SK-N-SH treated with all-trans-retinoic acid at 6 μM for 48 hours (cell line): Measurements from ENCODE around the gene RSAD2.

Source experiments
- ATAC-seq: fragments of 200-7000 bp; cut with Tn5 transposase; 3 replicates; pipeline ENCODE4 v1.9.1; 2020; ENCODE audit warnings: mild to moderate bottlenecking, moderate library complexity
- ARNTL ChIP-seq: fragments of 450-650 bp; formaldehyde crosslinking; IDR thresholded peaks from 2 replicates; pipeline ENCODE4 v1.5.0; 2020; ENCODE audit warnings: low read depth, mild to moderate bottlenecking, moderate library complexity, borderline replicate concordance
- CSDC2 ChIP-seq: fragments of 250-450 bp; sonication (Bioruptor Pico); IDR thresholded peaks from 2 replicates; pipeline ENCODE4 v1.5.0; 2020; ENCODE audit warnings: mild to moderate bottlenecking, moderate library complexity
- ESRRG ChIP-seq: fragments of 250-450 bp; sonication (Bioruptor Pico); IDR thresholded peaks from 2 replicates; pipeline ENCODE4 v1.6.1; 2021; ENCODE audit warnings: mild to moderate bottlenecking
- GLIS3 ChIP-seq: fragments of 250-450 bp; sonication (Bioruptor Pico); IDR thresholded peaks from 2 replicates; pipeline ENCODE4 v1.5.0; 2020; ENCODE audit warnings: mild to moderate bottlenecking, moderate library complexity
- ISL1 ChIP-seq: fragments of 250-450 bp; sonication (Bioruptor Pico); IDR thresholded peaks from 2 replicates; pipeline ENCODE4 v2.1.2; 2022; ENCODE audit warnings: mild to moderate bottlenecking, moderate library complexity
- OSR1 ChIP-seq: fragments of 250-450 bp; sonication (Bioruptor Pico); IDR thresholded peaks from 2 replicates; pipeline ENCODE4 v1.8.0; 2022; ENCODE audit warnings: moderate library complexity, mild to moderate bottlenecking, inconsistent platforms
- SNAI2 ChIP-seq: fragments of 250-450 bp; sonication (Bioruptor Pico); IDR thresholded peaks from 2 replicates; pipeline ENCODE4 v1.5.0; 2020; ENCODE audit warnings: mild to moderate bottlenecking, moderate library complexity
- TCF4 ChIP-seq: fragments of 250-450 bp; sonication (Bioruptor Pico); IDR thresholded peaks from 2 replicates; pipeline ENCODE4 v1.8.0; 2021; ENCODE audit warnings: mild to moderate bottlenecking, moderate library complexity, borderline replicate concordance
- TOX ChIP-seq: fragments of 250-450 bp; sonication (Bioruptor Pico); IDR thresholded peaks from 2 replicates; pipeline ENCODE4 v1.8.0; 2021; ENCODE audit warnings: mild to moderate bottlenecking, moderate library complexity, borderline replicate concordance
- ZC3H10 ChIP-seq: fragments of 250-450 bp; sonication (Bioruptor Pico); IDR thresholded peaks from 2 replicates; pipeline ENCODE4 v1.5.1; 2021; ENCODE audit warnings: mild to moderate bottlenecking, moderate library complexity
- ZFP3 ChIP-seq: fragments of 250-450 bp; sonication (Bioruptor Pico); IDR thresholded peaks from 2 replicates; pipeline ENCODE4 v1.5.0; 2020; ENCODE audit warnings: mild to moderate bottlenecking, moderate library complexity
- ZFP30 ChIP-seq: fragments of 450-650 bp; formaldehyde crosslinking; IDR thresholded peaks from 2 replicates; pipeline ENCODE4 v1.5.0; 2022; ENCODE audit warnings: mild to moderate bottlenecking, moderate library complexity
- ZNF565 ChIP-seq: fragments of 450-650 bp; formaldehyde crosslinking; conservative IDR thresholded peaks from 2 replicates; pipeline ENCODE4 v1.5.0; 2020; ENCODE audit warnings: low read depth, mild to moderate bottlenecking, moderate library complexity
- ZNF70 ChIP-seq: fragments of 450-650 bp; formaldehyde crosslinking; IDR thresholded peaks from 2 replicates; pipeline ENCODE4 v1.5.0; 2020; ENCODE audit warnings: mild to moderate bottlenecking, moderate library complexity
- ZNF8 ChIP-seq: fragments of 450-650 bp; formaldehyde crosslinking; IDR thresholded peaks from 2 replicates; pipeline ENCODE4 v1.5.0; 2020; ENCODE audit warnings: mild to moderate bottlenecking, moderate library complexity
- TF ChIP-seq, protein P1 (sequence below): fragments of 250-450 bp; sonication (Bioruptor Pico); IDR thresholded peaks from 2 replicates; pipeline ENCODE4 v1.5.1; 2020; ENCODE audit warnings: low read depth, mild to moderate bottlenecking, moderate library complexity
- TF ChIP-seq, protein P2 (sequence below): fragments of 250-450 bp; sonication (Bioruptor Pico); IDR thresholded peaks from 2 replicates; pipeline ENCODE4 v1.5.0; 2020; ENCODE audit warnings: mild to moderate bottlenecking, moderate library complexity
- TF ChIP-seq, protein P3 (sequence below): fragments of 250-450 bp; sonication (Bioruptor Pico); IDR thresholded peaks from 2 replicates; pipeline ENCODE4 v1.8.0; 2021; ENCODE audit warnings: low read depth, mild to moderate bottlenecking, moderate library complexity, borderline replicate concordance
- TF ChIP-seq, protein P4 (sequence below): fragments of 250-450 bp; sonication (Bioruptor Pico); IDR thresholded peaks from 2 replicates; pipeline ENCODE4 v1.5.1; 2021; ENCODE audit warnings: mild to moderate bottlenecking, moderate library complexity
- TF ChIP-seq, protein P5 (sequence below): fragments of 250-450 bp; sonication (Bioruptor Pico); IDR thresholded peaks from 2 replicates; pipeline ENCODE4 v1.8.0; 2020; ENCODE audit warnings: mild to moderate bottlenecking, moderate library complexity, borderline replicate concordance

Gene RSAD2

DNA sequence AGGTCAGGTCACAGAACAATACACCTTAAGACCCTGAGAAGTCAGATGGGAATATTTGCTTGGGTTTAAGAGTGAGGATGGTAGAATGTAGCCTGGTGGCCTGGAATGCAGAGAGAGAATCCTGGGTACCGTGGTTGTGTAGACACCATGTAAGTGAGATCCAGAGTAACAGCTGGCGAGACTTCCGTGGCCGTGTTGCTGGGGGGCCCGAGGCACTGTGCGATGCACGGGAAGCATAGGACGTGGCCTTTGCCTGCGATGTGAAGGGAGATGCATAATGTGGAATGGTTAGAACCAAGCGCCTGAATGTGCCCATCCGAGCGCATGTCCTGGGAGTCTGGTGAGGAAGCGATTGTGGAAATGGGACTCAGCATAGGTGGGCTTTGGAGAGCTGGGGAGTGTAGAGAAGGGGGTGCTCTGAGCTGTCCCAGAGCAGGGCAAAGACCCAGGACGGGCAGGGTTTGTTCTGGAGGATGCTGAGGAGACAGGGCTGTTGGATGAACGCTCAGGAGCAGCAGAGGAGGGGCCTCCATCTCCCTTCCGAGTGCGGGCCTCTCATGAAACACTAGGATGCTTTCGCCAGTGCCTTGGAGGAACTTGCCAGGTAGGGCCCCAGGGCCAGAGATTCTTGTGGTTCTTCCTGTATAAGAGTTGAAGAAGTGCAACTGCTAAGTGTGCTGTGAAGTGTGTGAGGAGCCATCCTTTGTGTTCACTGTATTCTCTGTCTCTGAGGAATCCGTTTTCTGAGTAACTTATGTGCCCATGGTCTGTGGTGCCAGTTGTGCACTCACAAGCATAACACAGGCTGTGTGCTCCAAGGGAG, 46.7 kb downstream of the RSAD2 start:
- ATAC-seq: no peak
- TF ChIP-seq ZC3H10 (CRISPR knock-in tag): no peak
- TF ChIP-seq GLIS3: no peak
- TF ChIP-seq CSDC2: no peak
- TF ChIP-seq, protein P1, sequence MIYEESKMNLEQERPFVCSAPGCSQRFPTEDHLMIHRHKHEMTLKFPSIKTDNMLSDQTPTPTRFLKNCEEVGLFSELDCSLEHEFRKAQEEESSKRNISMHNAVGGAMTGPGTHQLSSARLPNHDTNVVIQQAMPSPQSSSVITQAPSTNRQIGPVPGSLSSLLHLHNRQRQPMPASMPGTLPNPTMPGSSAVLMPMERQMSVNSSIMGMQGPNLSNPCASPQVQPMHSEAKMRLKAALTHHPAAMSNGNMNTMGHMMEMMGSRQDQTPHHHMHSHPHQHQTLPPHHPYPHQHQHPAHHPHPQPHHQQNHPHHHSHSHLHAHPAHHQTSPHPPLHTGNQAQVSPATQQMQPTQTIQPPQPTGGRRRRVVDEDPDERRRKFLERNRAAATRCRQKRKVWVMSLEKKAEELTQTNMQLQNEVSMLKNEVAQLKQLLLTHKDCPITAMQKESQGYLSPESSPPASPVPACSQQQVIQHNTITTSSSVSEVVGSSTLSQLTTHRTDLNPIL: no peak

DNA sequence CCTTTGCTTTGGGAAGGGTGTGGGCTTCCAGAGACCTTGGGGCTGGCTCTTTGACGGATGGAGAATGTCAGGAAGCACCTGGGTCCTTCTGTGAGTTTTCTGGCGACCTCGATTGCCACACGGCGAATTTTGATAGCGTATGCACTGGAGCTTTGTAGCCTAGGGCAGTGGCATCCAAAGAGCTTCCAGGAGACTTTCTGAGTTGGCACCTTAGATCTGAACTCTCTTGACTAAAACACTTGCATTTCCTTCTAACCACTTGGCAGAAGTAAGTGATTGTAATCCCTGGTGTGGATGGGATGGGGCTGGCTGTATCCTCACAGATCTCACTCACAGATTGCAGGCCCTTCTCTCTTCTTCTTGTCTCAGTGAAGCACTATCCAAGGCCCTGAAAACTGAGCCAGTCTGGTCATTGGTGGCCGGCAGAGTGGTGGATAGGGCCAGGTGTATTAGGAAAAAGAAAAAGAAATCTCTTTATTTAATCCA, 47.4 kb downstream of the RSAD2 start:
- ATAC-seq: no peak
- TF ChIP-seq, protein P2, sequence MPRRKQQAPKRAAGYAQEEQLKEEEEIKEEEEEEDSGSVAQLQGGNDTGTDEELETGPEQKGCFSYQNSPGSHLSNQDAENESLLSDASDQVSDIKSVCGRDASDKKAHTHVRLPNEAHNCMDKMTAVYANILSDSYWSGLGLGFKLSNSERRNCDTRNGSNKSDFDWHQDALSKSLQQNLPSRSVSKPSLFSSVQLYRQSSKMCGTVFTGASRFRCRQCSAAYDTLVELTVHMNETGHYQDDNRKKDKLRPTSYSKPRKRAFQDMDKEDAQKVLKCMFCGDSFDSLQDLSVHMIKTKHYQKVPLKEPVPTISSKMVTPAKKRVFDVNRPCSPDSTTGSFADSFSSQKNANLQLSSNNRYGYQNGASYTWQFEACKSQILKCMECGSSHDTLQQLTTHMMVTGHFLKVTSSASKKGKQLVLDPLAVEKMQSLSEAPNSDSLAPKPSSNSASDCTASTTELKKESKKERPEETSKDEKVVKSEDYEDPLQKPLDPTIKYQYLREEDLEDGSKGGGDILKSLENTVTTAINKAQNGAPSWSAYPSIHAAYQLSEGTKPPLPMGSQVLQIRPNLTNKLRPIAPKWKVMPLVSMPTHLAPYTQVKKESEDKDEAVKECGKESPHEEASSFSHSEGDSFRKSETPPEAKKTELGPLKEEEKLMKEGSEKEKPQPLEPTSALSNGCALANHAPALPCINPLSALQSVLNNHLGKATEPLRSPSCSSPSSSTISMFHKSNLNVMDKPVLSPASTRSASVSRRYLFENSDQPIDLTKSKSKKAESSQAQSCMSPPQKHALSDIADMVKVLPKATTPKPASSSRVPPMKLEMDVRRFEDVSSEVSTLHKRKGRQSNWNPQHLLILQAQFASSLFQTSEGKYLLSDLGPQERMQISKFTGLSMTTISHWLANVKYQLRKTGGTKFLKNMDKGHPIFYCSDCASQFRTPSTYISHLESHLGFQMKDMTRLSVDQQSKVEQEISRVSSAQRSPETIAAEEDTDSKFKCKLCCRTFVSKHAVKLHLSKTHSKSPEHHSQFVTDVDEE (CRISPR knock-in tag): no peak
- no peak for TF ChIP-seq OSR1 (CRISPR knock-in tag)
- no peak for TF ChIP-seq ZFP3 (CRISPR knock-in tag)
- no peak for TF ChIP-seq ZNF565 (CRISPR knock-in tag)
- no peak for TF ChIP-seq CSDC2
- TF ChIP-seq ESRRG (CRISPR knock-in tag): no peak
- no peak for TF ChIP-seq TOX
- TF ChIP-seq, protein P3, sequence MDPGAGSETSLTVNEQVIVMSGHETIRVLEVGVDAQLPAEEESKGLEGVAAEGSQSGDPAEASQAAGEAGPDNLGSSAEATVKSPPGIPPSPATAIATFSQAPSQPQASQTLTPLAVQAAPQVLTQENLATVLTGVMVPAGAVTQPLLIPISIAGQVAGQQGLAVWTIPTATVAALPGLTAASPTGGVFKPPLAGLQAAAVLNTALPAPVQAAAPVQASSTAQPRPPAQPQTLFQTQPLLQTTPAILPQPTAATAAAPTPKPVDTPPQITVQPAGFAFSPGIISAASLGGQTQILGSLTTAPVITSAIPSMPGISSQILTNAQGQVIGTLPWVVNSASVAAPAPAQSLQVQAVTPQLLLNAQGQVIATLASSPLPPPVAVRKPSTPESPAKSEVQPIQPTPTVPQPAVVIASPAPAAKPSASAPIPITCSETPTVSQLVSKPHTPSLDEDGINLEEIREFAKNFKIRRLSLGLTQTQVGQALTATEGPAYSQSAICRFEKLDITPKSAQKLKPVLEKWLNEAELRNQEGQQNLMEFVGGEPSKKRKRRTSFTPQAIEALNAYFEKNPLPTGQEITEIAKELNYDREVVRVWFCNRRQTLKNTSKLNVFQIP (CRISPR knock-in tag): no peak
- no peak for TF ChIP-seq ARNTL
- no peak for TF ChIP-seq ZNF8 (CRISPR knock-in tag)
- TF ChIP-seq TCF4 (CRISPR knock-in tag): no peak
- no peak for TF ChIP-seq GLIS3

DNA sequence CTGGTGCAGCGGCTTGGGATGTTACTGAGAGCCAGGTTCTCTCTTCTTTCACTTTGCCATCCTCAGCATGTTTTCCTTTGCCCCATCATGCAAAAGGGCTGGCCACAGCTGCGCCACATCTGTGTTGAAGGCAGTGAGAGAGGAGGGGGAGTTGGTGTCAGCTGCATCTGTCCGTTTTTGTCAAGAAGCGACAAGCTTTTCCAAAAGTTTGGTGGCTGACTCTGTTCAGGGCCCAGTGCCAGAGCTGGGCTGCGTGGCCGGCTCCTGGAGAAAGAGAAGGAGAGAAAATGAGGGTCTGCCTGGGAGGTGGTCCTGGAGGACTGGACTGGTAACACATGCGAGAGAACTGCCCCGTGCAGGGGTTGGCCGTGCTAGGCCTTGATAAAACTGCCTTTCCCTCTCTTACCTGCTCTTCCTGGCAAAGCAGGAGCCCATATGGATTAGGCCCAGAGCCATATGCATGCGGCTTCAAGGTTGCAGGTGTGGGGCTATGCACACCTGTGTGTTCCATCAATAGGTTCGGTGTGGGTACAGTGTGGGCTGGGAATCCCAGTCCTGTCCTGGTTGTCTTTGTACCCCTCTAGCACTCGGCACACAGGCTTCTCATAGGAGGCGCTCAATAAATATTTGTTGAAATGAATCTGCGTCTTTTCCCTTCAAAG, 48.6 kb downstream of the RSAD2 start:
- no peak for ATAC-seq
- TF ChIP-seq, protein P2 (CRISPR knock-in tag): no peak
- TF ChIP-seq, protein P4, sequence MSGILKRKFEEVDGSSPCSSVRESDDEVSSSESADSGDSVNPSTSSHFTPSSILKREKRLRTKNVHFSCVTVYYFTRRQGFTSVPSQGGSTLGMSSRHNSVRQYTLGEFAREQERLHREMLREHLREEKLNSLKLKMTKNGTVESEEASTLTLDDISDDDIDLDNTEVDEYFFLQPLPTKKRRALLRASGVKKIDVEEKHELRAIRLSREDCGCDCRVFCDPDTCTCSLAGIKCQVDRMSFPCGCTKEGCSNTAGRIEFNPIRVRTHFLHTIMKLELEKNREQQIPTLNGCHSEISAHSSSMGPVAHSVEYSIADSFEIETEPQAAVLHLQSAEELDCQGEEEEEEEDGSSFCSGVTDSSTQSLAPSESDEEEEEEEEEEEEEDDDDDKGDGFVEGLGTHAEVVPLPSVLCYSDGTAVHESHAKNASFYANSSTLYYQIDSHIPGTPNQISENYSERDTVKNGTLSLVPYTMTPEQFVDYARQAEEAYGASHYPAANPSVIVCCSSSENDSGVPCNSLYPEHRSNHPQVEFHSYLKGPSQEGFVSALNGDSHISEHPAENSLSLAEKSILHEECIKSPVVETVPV (CRISPR knock-in tag): no peak
- TF ChIP-seq ZNF8 (CRISPR knock-in tag) (no peak), OSR1 (CRISPR knock-in tag) (no peak), ZFP30 (CRISPR knock-in tag) (no peak), ZNF70 (no peak), TCF4 (CRISPR knock-in tag) (no peak), ESRRG (CRISPR knock-in tag) (no peak), GLIS3 (no peak), CSDC2 (no peak), ZC3H10 (CRISPR knock-in tag) (no peak), ISL1 (CRISPR knock-in tag) (no peak), TOX (no peak), SNAI2 (CRISPR knock-in tag) (no peak)
- TF ChIP-seq, protein P5, sequence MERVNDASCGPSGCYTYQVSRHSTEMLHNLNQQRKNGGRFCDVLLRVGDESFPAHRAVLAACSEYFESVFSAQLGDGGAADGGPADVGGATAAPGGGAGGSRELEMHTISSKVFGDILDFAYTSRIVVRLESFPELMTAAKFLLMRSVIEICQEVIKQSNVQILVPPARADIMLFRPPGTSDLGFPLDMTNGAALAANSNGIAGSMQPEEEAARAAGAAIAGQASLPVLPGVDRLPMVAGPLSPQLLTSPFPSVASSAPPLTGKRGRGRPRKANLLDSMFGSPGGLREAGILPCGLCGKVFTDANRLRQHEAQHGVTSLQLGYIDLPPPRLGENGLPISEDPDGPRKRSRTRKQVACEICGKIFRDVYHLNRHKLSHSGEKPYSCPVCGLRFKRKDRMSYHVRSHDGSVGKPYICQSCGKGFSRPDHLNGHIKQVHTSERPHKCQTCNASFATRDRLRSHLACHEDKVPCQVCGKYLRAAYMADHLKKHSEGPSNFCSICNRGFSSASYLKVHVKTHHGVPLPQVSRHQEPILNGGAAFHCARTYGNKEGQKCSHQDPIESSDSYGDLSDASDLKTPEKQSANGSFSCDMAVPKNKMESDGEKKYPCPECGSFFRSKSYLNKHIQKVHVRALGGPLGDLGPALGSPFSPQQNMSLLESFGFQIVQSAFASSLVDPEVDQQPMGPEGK: no peak
- TF ChIP-seq, protein P3 (CRISPR knock-in tag): no peak
- TF ChIP-seq, protein P1: no peak
